ENCODE measurements around the gene AXDND1.

DNA sequence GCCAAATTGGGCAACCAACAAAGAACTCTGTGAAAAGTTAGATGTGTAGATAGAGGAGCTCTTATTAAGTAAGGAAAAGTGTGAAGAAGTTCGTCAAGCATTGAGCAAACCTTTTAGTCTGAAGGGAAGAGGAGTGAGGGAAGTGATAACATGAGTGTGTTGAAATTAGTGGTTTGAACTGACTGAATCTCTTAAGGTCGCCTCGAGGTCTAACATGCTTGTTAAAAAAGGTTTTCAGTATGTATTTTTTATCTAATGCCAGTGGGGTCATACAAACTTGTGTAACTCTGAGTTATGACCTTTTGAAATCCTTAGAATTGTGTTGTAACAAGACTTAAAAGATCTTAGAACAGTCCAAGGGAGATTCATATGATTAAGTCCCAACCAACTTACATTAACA is 38.1 kb upstream of the AXDND1 start:
- TF ChIP-seq, protein P1, sequence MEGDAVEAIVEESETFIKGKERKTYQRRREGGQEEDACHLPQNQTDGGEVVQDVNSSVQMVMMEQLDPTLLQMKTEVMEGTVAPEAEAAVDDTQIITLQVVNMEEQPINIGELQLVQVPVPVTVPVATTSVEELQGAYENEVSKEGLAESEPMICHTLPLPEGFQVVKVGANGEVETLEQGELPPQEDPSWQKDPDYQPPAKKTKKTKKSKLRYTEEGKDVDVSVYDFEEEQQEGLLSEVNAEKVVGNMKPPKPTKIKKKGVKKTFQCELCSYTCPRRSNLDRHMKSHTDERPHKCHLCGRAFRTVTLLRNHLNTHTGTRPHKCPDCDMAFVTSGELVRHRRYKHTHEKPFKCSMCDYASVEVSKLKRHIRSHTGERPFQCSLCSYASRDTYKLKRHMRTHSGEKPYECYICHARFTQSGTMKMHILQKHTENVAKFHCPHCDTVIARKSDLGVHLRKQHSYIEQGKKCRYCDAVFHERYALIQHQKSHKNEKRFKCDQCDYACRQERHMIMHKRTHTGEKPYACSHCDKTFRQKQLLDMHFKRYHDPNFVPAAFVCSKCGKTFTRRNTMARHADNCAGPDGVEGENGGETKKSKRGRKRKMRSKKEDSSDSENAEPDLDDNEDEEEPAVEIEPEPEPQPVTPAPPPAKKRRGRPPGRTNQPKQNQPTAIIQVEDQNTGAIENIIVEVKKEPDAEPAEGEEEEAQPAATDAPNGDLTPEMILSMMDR (conservative IDR thresholded peaks at IDR 0.05) = no peak
- TF ChIP-seq ZFX (IDR thresholded peaks at IDR 0.05) = no peak
